Erythroblast (primary cell): ENCODE results near the gene PTK7.
A peak's percentile ranks its signal among the peaks of the same experiment; 100 is the strongest.

Experiments
- DNase-seq, 2 experiments: peaks; one replicate each; lab custom pipeline; 2025; lab: John Stamatoyannopoulos, UW
- GATA1 ChIP-seq: IDR thresholded peaks from 2 replicates; pipeline ENCODE4 v1.6.1; 2011; ENCODE audit warnings: low read depth, mild to moderate bottlenecking, control low read depth, low read length, moderate library complexity
- POLR2A ChIP-seq: IDR thresholded peaks from 2 replicates; pipeline ENCODE4 v1.6.1; 2011; ENCODE audit warnings: mild to moderate bottlenecking, low read length

The PTK7 gene

DNA sequence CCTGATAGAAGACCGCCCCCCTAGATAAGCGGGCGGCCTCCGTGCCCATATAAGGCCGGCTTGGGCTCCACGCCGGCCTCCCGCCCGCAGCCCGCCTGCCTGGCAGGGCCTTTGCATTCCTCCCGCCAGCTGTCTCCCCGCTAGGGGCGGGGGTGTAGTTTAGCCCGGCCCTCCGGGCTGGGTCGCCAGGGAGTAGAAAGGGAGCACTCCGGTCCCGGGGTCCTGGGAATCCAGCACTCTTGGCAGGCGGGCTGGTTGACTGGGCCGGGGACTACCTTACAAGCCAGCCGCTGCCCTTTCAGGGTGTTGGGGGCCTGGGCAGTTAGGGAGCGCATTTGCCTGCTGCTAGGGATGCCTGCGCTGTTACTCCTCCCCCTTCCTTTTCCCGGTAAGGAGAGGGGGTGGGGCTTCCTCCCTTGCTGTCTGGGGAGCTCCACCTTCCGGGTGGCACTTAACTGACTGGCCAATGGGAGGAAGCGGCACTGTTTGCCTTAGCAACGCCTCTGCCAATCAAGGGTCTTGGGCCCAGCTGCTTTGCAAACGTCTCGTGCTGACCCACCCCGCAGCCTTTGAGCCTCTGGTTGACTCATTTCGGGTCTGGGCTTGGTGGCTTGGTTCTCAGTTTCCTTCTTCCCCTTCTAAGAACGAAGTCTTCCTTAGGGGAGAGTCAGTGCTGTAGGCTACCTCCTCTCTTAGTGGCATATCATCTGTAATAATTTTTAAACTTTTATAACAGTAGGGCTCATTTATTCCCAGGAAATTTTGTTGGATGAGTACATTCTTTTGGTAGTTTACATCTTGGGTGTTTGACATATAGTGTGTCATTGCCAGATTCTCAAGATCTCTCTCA is 98.4 kb downstream of the PTK7 start:
- peak; percentile 98 for DNase-seq
- TF ChIP-seq POLR2A (peak; percentile 77), GATA1 (no peak)

GRCh38 chr6:43175676-43176422 is 99.7 kb downstream of the PTK7 start:
- TF ChIP-seq POLR2A, result no peak
- TF ChIP-seq GATA1, result no peak
- no peak for DNase-seq

GRCh38 chr6:43176423-43176786 is 100.3 kb downstream of the PTK7 start:
- no peak for DNase-seq
- TF ChIP-seq POLR2A, result no peak
- no peak for TF ChIP-seq GATA1

DNA sequence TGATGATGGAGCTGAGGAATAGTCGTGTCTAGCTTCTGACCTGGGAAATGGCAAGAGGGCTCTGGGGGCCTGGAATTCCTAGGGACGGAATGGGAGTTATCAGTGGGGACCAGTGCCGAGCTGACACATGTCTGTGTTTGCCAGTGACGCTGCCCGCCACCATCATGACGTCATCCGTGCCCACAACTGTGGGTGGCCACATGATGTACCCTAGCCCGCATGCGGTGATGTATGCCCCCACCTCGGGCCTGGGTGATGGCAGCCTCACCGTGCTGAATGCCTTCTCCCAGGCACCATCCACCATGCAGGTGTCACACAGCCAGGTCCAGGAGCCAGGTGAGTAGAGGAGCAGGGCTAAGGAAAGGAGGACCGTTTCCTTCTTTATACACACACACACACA is 102.0 kb downstream of the PTK7 start:
- DNase-seq, result no peak

GRCh38 chr6:43178951-43179830 is 103.1 kb downstream of the PTK7 start:
- no peak for DNase-seq
- TF ChIP-seq POLR2A, result no peak
- TF ChIP-seq GATA1, result no peak

More for the DNA sequence above, 102.0 kb downstream of the PTK7 start:
- TF ChIP-seq GATA1, result no peak
- TF ChIP-seq POLR2A, result no peak

DNA sequence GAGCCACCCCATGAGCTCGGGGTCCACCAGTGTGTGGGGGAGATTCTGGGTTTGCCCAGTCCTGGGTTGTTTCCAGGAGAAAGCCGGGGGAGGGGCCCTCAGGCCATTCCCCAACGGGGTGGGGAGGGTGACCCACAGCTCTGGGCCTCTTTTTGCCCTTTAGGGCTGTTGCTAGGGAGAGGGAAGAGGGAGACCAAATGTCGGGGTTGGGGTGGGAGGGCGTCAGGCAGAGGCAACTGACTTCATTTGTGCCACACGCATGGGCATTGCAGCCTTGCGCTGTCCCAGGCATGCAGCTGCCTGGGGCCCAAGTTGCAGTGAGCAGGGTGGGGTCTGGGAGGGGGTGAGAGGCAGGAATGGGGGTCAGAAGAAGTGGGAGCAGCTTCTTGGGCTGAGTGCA is 103.9 kb downstream of the PTK7 start:
- no peak for DNase-seq
- TF ChIP-seq POLR2A (no peak), GATA1 (no peak)

DNA sequence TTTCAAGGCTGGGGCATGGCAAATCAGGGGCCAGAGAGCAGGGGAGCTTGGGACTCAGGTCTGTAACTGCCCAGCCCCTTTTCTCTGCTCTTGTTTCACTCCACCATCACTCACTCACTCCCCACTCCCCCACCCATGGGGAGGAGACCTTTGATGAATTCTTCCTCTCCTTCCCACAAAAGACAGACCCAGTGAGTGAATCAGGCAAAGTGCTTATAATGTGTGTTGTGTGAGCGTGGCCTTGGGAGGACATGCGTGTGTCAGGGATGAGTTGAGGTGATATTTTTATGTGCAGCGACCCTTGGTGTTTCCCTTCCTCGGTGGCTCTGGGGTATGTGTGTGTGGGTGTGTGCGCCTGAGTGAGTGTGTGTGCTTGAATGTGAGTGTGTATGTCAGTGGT is 104.9 kb downstream of the PTK7 start:
- DNase-seq, result peak in 1 of 2 experiments; percentile 17
- TF ChIP-seq GATA1, result no peak
- no peak for TF ChIP-seq POLR2A

GRCh38 chr6:43181621-43181941 is 105.5 kb downstream of the PTK7 start:
- no peak for DNase-seq
- no peak for TF ChIP-seq POLR2A
- TF ChIP-seq GATA1, result no peak

DNA sequence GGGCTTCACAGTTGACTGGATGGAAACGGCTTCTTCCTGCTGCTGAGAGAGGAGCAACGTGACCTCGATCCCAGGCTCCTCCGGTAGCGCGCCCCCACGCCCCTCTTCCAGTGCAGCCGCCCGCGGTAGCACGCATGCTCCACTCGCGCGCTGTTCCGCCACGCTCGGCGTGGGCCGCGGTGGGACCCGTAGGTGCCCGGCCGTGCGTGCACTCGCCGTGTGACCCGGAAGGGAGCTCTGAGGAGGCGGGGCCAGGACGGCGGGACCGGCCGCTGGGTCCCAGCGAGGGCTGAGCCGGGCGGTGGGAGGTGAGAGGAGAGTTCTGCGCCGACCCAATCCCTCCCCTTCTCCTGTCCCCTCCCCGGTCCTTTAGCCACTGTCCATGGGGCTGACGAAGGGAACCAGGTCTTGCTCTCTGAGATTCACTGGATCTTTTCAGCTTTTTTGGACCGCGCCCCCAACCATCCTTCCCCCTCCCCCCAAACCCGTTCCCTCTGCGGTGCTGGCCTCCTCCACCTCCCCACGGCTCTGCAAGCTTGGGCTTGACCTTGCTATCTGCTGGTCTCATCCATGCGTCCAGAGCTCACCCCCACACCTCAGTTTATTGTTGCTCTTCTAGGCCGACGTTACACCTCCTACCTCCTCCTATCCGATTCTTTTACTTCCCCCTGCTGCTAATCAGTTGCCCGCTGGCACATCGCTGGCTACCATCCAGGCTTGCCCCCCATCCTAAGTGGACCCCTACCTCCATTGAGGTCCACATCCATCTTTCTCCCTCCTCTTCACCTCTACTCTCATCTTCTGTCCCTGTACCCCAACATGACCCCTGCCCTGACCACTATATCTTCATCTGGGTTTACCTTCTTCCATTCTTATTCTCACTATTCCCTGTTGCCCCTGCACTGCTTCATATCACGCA is 106.1 kb downstream of the PTK7 start, which contains the start of gene CUL9:
Gene CUL9 (plus strand): TSS at position 255 of the 919 bp plus-strand sequence. CDS start 2,115 bp downstream, outside the sequence.
- TF ChIP-seq POLR2A, result peak; percentile 74
- no peak for TF ChIP-seq GATA1
- DNase-seq, result peak; percentile 84 to 85

GRCh38 chr6:43183441-43183840 is 107.3 kb downstream of the PTK7 start:
- TF ChIP-seq GATA1, result no peak
- no peak for TF ChIP-seq POLR2A
- DNase-seq, result peak; percentile 37 to 43

DNA sequence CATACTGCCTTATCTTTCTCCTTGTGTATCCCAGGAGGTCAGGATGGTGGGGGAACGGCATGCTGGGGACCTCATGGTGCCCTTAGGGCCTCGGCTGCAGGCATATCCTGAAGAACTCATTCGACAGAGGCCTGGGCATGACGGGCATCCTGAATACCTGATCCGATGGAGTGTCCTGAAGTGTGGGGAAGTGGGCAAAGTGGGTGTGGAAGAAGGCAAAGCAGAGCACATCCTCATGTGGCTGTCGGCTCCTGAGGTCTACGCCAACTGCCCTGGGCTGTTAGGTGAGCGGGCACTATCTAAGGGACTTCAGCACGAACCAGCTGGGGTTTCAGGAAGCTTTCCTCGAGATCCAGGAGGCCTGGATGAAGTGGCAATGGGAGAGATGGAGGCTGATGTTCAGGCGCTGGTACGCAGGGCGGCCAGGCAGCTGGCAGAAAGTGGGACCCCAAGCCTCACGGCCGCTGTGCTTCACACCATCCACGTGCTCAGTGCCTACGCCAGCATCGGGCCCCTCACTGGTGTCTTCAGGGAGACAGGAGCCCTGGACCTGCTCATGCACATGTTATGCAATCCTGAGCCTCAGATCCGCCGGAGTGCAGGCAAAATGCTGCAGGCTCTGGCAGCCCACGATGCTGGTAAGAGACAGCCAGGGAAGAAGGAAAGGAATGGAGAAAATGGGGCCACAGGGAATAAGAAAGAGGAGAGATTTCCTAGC is 108.3 kb downstream of the PTK7 start:
- TF ChIP-seq POLR2A, result no peak
- TF ChIP-seq GATA1, result no peak
- DNase-seq, result no peak

DNA sequence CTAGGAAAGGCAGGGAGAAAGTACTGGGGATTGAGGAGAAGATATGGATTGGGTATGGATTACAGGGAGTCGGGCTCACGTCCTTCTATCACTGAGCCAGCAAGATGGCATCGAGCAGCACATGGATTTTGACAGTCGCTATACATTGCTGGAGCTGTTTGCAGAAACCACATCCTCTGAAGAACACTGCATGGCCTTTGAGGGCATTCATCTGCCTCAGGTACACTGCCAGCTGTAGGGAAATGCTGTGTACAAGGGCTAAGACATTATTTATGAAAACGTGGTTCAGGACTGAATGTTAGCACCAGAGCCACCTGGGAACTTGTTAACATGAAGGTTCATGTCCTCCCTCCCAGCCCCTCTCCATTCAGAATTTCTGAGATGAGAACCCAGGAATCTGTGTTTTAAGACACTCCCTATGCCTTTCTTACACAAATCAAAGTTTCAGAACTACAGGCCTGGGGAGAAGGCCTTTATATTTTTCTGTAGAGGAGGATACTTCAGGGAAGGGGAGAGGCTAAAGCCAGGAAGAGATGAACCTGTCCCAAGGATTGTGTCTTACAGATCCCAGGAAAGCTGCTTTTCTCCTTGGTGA is 109.4 kb downstream of the PTK7 start:
- no peak for DNase-seq
- TF ChIP-seq GATA1 (no peak), POLR2A (no peak)
